GM23338 (cell line): ENCODE data around the gene PPCS. TPM values are rescaled to one million over a fixed set of nuclear protein-coding genes. Genes with fewer than 3 reads are reported as not detected.

ENCODE experiments used
- ATAC-seq: fragments of 200-7000 bp; cut with Tn5 transposase; 3 replicates; pipeline ENCODE4 v1.9.1; 2020
- DNase-seq: peaks from one replicate; pipeline ENCODE4 v3.0.0-alpha.2; 2015; ENCODE audit warnings: low spot score
- H2AFZ ChIP-seq: fragments of 200-600 bp; sonication (generic); 2 replicates; pipeline ENCODE4 v1.8.0; 2016; ENCODE audit warnings: antibody characterized with exemption, mild to moderate bottlenecking, moderate library complexity
- H3F3A ChIP-seq: fragments of 200-600 bp; sonication (generic); replicated peaks from 2 replicates; pipeline ENCODE4 v1.8.0; 2017; ENCODE audit warnings: antibody characterized with exemption, mixed run types, low read depth
- H3K27ac ChIP-seq: fragments of 200-600 bp; sonication (generic); 2 replicates; pipeline ENCODE4 v1.6.1; 2016; ENCODE audit warnings: low read depth
- H3K27me3 ChIP-seq: fragments of 200-600 bp; sonication (generic); 2 replicates; pipeline ENCODE4 v1.8.0; 2016; ENCODE audit warnings: mild to moderate bottlenecking, mixed run types, moderate library complexity; ENCODE audit not compliant: insufficient read depth
- H3K36me3 ChIP-seq: fragments of 200-600 bp; sonication (generic); 2 replicates; pipeline ENCODE4 v1.8.0; 2016; ENCODE audit warnings: mild to moderate bottlenecking; ENCODE audit not compliant: insufficient read depth
- H3K4me1 ChIP-seq: fragments of 200-600 bp; sonication (generic); 2 replicates; pipeline ENCODE4 v1.8.0; 2016; ENCODE audit warnings: mild to moderate bottlenecking, moderate library complexity; ENCODE audit not compliant: insufficient read depth
- H3K4me2 ChIP-seq: fragments of 200-600 bp; sonication (generic); 2 replicates; pipeline ENCODE4 v1.7.1; 2017; ENCODE audit warnings: mixed run types
- H3K4me3 ChIP-seq: fragments of 200-600 bp; sonication (generic); 2 replicates; pipeline ENCODE4 v1.6.1; 2016; ENCODE audit warnings: mixed run types
- H3K79me2 ChIP-seq: fragments of 200-600 bp; sonication (generic); replicated peaks from 2 replicates; pipeline ENCODE4 v1.8.0; 2017; ENCODE audit warnings: mild to moderate bottlenecking; ENCODE audit not compliant: insufficient read depth
- H3K9me2 ChIP-seq: fragments of 200-600 bp; sonication (generic); 2 replicates; pipeline ENCODE4 v1.8.0; 2017; ENCODE audit not compliant: insufficient read depth
- H4K20me1 ChIP-seq: fragments of 200-600 bp; sonication (generic); replicated peaks from 2 replicates; pipeline ENCODE4 v1.8.0; 2017; ENCODE audit warnings: mild to moderate bottlenecking; ENCODE audit not compliant: insufficient read depth
- H3K27ac Mint-ChIP-seq: 2 replicates; pipeline ENCODE4 v1.8.0; 2020; ENCODE audit warnings: inconsistent platforms, mild to moderate bottlenecking, moderate library complexity, mixed read lengths
- H3K27me3 Mint-ChIP-seq: 3 replicates; pipeline ENCODE4 v1.8.0; 2022; ENCODE audit warnings: low read depth, mild to moderate bottlenecking, moderate library complexity, mixed read lengths, inconsistent platforms; ENCODE audit not compliant: insufficient read depth, poor library complexity
- H3K36me3 Mint-ChIP-seq: 3 replicates; pipeline ENCODE4 v1.8.0; 2021; ENCODE audit warnings: low read depth, mild to moderate bottlenecking, inconsistent platforms, moderate library complexity, mixed read lengths
- H3K4me1 Mint-ChIP-seq: 3 replicates; pipeline ENCODE4 v1.8.0; 2020; ENCODE audit warnings: mild to moderate bottlenecking, inconsistent platforms, mixed read lengths
- H3K4me3 Mint-ChIP-seq: 3 replicates; pipeline ENCODE4 v1.8.0; 2021; ENCODE audit warnings: moderate library complexity, mild to moderate bottlenecking, inconsistent platforms, mixed read lengths
- H3K9me3 Mint-ChIP-seq: 3 replicates; pipeline ENCODE4 v1.8.0; 2020; ENCODE audit warnings: moderate library complexity, mild to moderate bottlenecking, inconsistent platforms, mixed read lengths
- CREB1 ChIP-seq: fragments of 250-450 bp; sonication (Bioruptor Pico); IDR thresholded peaks from 2 replicates; pipeline ENCODE4 v1.5.0; 2020; ENCODE audit warnings: low read depth, mild to moderate bottlenecking, moderate library complexity
- CTCF ChIP-seq, 2 experiments: fragments of 200-600 bp in 1 of 2; sonication (generic) in 1 of 2; conservative IDR thresholded peaks; 2 replicates each; pipeline versions ENCODE4 v1.5.1 to v1.6.1; 2016 to 2017; ENCODE audit warnings: antibody characterized with exemption in 2 of 2, low read depth in 2 of 2, mild to moderate bottlenecking in 2 of 2, moderate library complexity in 1 of 2
- ETS1 ChIP-seq: IDR thresholded peaks from 2 replicates; pipeline ENCODE4 v1.6.1; 2016; ENCODE audit warnings: antibody characterized with exemption
- EZH2 ChIP-seq: fragments of 200-600 bp; sonication (generic); IDR thresholded peaks from one replicate; pipeline ENCODE4 v1.8.0; 2017; ENCODE audit warnings: antibody characterized with exemption, mild to moderate bottlenecking, low read depth; ENCODE audit not compliant: unreplicated experiment
- EZH2phosphoT487 ChIP-seq: fragments of 200-600 bp; sonication (generic); IDR thresholded peaks from one replicate; pipeline ENCODE4 v1.8.1; 2018; ENCODE audit warnings: antibody characterized with exemption; ENCODE audit not compliant: unreplicated experiment
- JUNB ChIP-seq: IDR thresholded peaks from one replicate; pipeline ENCODE4 v1.6.1; 2016; ENCODE audit warnings: antibody characterized with exemption; ENCODE audit not compliant: unreplicated experiment
- NANOG ChIP-seq: IDR thresholded peaks from 2 replicates; pipeline ENCODE4 v1.6.1; 2016; ENCODE audit warnings: antibody characterized with exemption, borderline replicate concordance
- POLR2AphosphoS5 ChIP-seq: IDR thresholded peaks from 2 replicates; pipeline ENCODE4 v1.6.1; 2016; ENCODE audit warnings: antibody characterized with exemption, low read depth
- REST ChIP-seq: IDR thresholded peaks from one replicate; pipeline ENCODE4 v1.6.1; 2018; ENCODE audit warnings: antibody characterized with exemption; ENCODE audit not compliant: unreplicated experiment
- STAT1 ChIP-seq: IDR thresholded peaks from one replicate; pipeline ENCODE4 v1.6.1; 2016; ENCODE audit warnings: antibody characterized with exemption; ENCODE audit not compliant: unreplicated experiment
- ZNF114 ChIP-seq: fragments of 250-450 bp; sonication (Bioruptor Pico); IDR thresholded peaks from 2 replicates; pipeline ENCODE4 v1.5.0; 2020; ENCODE audit warnings: mild to moderate bottlenecking, moderate library complexity
- ZNF331 ChIP-seq: fragments of 250-450 bp; sonication (Bioruptor Pico); IDR thresholded peaks from 2 replicates; pipeline ENCODE4 v1.5.0; 2020; ENCODE audit warnings: low read depth, mild to moderate bottlenecking, moderate library complexity
- ZNF462 ChIP-seq: fragments of 250-450 bp; sonication (Bioruptor Pico); IDR thresholded peaks from 2 replicates; pipeline ENCODE4 v1.5.0; 2020; ENCODE audit warnings: mild to moderate bottlenecking, moderate library complexity
- polyA plus RNA-seq: library from polyadenylated mRNA; unstranded; fragments of >200 nt; fragmentation: Nextera tagmentation; extraction: Ambion mirVana; gene quantifications from 2 replicates; pipeline ENCODE4 v1.2.1, GENCODE V29; 2016
- total RNA-seq: library from RNA; depleted of rRNA; stranded (reverse); fragments of >200 nt; shearing (Covaris generic); gene quantifications from 2 replicates; pipeline ENCODE4 v1.2.3, GENCODE V29; 2014

PPCS gene
- total and polyA plus RNA-seq, 2 experiments from 2014 or later = 35.6 to 47.6 TPM

- no peak overlapping the region for H3K27ac ChIP-seq
- ATAC-seq (no peak), DNase-seq (no peak)
- no peaks in the 10 kb centered on the region for H4K20me1 ChIP-seq
- H3K4me1 ChIP-seq = peaks cover 25% of the 10 kb centered on the region
- H3F3A ChIP-seq = no peaks in the 10 kb centered on the region
- no peaks in the 10 kb centered on the region for H3K79me2 ChIP-seq
- no peak overlapping the region for H2AFZ ChIP-seq
- no peak overlapping the region for H3K4me3 Mint-ChIP-seq
- no peaks in the 10 kb centered on the region; the same call in 2 of the 3 replicates for H3K36me3 Mint-ChIP-seq
- no peaks in the 10 kb centered on the region for H3K9me3 Mint-ChIP-seq
- H3K9me2 ChIP-seq = no peaks in the 10 kb centered on the region
- H3K4me1 Mint-ChIP-seq = peaks cover 29% of the 10 kb centered on the region
- H3K27ac Mint-ChIP-seq = no peak overlapping the region
- H3K27me3 ChIP-seq = no peaks in the 10 kb centered on the region
- no peak overlapping the region for H3K4me2 ChIP-seq
- no peak overlapping the region for H3K4me3 ChIP-seq
- H3K36me3 ChIP-seq = no peaks in the 10 kb centered on the region
- TF ChIP-seq JUNB = no peak
- no peak for TF ChIP-seq STAT1
- no peak for TF ChIP-seq CTCF (conservative IDR thresholded peaks at IDR 0.05; ENCODE audit: low read depth in 2 of 2)
- no peak for TF ChIP-seq ZNF331 (CRISPR knock-in tag)
- TF ChIP-seq CREB1 (CRISPR knock-in tag) = no peak
- no peak for TF ChIP-seq EZH2
- TF ChIP-seq REST = no peak
- no peak for TF ChIP-seq POLR2AphosphoS5
- no peak for TF ChIP-seq NANOG
- TF ChIP-seq EZH2phosphoT487 = no peak
- TF ChIP-seq ZNF114 = no peak
- no peak for TF ChIP-seq ZNF462 (CRISPR knock-in tag)
- no peak for TF ChIP-seq ETS1
- peaks cover 4% of the 10 kb centered on the region for H3K27me3 Mint-ChIP-seq
Measured at GRCh38 chr1:42414551-42415496, 41.5 kb upstream of the PPCS start.
